Measurements from ENCODE around the gene E2F2.
"Not testable (repeated sequence)": the region's sequence is repeated elsewhere in the genome, so short reads cannot be mapped to it uniquely, and the experiment has no call there.

The E2F2 gene

DNA sequence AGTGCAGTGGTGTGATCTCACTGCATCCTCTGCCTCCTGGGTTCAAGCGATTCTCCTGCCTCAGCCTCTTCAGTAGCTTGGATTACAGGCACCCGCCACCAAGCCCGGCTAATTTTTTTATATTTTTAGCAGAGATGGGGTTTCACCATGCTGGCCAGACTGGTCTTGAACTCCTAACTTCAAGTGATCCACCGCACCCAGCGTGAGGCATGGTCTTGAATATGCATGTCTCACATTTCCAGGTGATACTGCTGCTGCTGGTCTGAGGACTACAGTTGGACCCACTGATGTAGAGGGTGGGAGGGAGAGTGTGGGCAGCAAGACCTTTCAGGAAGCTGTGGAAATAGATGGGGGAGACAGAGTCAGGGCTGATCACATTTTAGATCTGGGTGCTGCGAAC lies 25.2 kb downstream of the E2F2 start:
- TF ChIP-seq, protein P1, sequence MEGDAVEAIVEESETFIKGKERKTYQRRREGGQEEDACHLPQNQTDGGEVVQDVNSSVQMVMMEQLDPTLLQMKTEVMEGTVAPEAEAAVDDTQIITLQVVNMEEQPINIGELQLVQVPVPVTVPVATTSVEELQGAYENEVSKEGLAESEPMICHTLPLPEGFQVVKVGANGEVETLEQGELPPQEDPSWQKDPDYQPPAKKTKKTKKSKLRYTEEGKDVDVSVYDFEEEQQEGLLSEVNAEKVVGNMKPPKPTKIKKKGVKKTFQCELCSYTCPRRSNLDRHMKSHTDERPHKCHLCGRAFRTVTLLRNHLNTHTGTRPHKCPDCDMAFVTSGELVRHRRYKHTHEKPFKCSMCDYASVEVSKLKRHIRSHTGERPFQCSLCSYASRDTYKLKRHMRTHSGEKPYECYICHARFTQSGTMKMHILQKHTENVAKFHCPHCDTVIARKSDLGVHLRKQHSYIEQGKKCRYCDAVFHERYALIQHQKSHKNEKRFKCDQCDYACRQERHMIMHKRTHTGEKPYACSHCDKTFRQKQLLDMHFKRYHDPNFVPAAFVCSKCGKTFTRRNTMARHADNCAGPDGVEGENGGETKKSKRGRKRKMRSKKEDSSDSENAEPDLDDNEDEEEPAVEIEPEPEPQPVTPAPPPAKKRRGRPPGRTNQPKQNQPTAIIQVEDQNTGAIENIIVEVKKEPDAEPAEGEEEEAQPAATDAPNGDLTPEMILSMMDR (conservative IDR thresholded peaks at IDR 0.05) = no peak
- no peak overlapping the region for H3K27ac ChIP-seq

DNA sequence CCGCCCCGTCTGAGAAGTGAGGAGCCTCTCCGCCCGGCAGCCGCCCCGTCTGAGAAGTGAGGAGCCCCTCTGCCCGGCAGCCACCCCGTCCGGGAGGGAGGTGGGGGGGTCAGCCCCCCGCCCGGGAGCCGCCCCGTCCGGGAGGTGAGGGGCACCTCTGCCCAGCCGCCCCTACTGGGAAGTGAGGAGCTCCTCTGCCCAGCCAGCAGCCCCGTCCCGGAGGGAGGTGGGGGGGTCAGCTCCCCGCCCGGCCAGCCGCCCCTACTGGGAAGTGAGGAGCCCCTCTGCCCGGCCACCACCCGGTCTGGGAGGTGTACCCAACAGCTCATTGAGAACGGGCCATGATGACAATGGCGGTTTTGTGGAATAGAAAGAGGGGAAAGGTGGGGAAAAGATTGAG lies 26.9 kb downstream of the E2F2 start:
- H3K27ac ChIP-seq = not testable (repeated sequence)

DNA sequence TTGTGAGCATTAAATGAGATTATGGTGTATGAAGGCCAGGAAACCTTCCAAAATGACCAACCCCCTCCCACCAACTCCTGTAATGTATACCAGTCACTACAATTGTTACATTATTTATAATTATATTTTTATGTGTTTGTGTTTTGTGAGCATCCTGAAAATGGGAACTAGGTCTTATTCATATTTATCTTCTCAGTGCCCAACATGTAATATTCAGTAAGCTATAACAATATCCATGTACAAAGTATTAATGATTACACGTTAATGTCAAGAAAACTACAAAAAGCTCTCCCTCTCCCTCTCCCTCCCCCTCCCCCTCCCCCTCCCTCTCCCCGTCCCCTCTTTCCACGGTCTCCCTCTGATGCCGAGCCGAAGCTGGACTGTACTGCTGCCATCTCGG lies 28.1 kb downstream of the E2F2 start:
- H3K27ac ChIP-seq = no peak overlapping the region
- TF ChIP-seq, protein P1 (conservative IDR thresholded peaks at IDR 0.05) = no peak

DNA sequence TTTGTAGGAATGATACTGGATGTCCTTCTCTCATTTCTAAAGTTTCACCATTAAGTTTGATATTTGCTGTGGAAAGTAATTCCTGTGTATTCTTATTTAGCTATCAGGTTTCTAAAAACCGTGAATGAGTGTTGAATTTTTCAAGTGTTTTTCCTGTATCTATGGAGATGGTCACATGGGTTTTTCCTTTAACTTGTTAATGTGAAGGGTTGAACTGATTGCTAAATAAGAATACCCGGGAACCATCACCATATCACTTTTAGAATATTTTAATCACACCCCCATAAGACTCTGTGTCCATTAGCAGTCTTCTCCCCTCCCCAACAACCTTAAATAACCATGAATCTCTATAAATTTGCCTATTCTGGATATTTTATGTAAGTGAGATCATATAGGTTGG lies 30.6 kb downstream of the E2F2 start:
- no peak overlapping the region for H3K27ac ChIP-seq
- TF ChIP-seq, protein P1 (conservative IDR thresholded peaks at IDR 0.05) = no peak

DNA sequence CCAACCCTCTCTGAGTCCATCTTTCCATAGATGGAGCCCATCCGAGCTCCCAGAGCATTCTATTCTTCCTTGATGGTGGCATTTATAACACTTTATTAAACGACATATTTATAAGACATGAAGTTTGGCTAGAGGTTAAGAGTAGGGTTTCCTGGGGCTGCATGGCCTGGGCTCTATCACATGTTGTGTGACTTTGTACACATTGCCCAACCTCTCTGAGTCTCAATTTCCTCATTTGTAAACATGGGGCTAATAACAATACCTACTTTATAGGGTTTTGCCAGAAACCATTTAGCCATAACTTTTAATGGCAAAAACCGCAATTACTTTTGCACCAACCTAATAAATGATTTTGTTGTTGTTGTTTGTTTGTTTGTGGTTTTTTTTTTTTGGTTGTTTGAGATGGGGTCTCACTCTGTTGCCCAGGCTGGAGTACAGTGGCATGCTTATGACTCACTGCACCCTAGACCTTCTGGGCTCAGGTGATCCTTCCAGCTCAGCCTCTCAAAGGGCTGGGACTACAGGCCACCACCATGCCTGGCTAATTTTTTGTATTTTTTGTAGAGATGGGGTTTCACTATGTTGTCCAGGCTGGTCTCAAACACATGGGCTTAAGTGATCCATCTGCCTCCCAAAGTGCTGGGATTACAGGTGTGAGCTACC lies 33.1 kb downstream of the E2F2 start:
- H3K27ac ChIP-seq = no peak overlapping the region
- TF ChIP-seq, protein P1 (conservative IDR thresholded peaks at IDR 0.05) = no peak

DNA sequence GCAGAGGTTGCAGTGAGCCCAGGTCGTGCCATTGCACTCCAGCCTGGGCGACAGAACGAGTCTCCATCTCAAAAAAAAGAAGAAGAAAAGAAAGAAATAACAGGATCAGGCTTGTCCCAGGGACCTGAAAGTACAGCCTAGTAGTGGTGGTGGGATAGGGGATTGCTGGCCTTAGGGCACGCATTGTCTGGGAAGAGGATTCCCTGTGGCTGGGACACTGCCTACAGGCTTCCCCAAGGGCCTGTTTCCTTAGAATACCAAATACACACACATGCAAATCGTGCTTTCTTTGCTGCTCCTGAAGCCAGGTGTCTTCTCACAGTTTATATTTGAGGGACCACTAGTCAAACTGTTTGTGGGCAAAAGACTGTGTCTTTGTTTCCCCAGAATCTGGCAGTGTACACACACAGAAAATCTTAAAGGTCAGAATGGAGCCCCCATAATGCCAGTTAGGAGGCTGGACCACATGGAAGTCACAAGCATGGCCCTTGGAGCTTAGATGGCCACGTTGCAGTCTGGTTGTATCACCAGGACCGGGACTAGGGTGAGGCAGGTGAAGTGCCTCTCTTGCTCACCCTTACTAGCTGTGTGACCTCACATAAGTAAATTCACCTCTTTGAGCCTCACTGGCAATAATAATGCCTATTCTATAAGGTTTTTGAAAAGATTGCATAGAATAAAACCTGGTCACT lies 34.4 kb downstream of the E2F2 start:
- no peak overlapping the region for H3K27ac ChIP-seq
- TF ChIP-seq, protein P1 (conservative IDR thresholded peaks at IDR 0.05) = no peak

DNA sequence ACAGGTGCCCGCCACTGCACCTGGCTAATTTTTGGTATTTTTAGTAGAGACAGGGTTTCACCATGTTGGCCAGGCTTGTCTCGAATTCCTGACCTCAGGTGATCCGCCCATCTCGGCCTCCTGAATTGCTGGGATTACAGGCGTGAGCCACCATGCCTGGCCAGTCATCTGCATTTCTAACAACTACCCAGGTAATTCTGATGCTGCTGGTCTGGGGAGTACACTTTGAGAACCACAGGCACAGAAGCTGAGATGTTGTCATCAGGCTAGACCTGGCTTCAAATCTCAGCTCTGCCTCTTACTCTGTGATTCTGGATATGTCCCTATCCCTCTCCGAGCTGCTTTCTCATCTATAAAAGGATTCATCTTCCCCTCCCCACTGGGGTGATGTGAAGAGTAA lies 36.2 kb downstream of the E2F2 start:
- not testable (repeated sequence) for H3K27ac ChIP-seq

DNA sequence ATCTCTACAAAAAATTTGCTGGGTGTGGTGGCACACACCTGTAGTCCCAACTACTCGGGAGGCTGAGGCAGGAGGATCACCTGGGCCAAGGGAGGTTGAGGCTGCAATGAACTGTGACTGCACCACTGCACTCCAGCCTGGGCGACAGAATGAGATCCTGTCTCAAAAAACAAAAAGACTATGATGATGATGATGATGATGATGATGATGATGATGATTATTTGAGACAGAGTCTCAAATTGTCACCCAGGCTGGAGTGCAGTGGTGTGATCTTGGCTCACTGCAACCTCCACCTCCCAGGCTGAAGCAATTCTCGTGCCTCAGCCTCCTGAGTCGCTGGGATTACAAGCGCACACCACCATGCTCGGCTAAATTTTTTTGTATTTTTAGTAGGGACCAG lies 38.3 kb downstream of the E2F2 start:
- H3K27ac ChIP-seq = not testable (repeated sequence)

DNA sequence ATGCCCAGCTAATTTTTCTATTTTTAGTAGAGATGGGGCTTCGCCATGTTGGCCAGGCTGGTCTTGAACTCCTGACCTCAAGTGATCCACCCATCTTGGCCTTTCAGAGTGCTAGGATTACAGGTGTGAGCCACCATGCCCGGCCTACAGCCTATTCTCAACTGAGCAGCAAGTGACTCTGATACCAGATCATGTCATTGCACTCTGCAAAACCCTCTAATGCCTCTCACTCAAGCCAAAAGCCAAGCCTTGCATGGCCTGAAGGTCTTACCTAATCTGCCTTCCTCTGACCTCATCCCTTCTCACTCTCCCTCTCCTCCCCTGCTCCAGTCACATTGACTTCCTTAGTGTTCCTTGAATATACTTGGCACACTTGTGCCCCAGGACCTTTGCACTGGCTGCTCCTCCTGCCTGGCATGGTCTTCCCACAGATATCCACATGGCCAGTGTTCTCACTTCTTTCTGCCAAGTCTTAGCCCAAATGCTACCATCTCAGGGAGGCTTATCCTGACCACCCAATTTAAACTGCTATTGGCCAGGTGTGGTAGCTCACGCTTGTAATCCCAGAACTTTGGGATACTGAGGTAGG lies 38.8 kb downstream of the E2F2 start:
- H3K27ac ChIP-seq = no peak overlapping the region
- TF ChIP-seq, protein P1 (conservative IDR thresholded peaks at IDR 0.05) = no peak
